HG03066 (cell line): ENCODE measurements around the gene EPO.

Experiments used
- ATAC-seq: cut with Tn5 transposase; IDR thresholded peaks from one replicate; pipeline ENCODE4 v1.9.1; 2021; ENCODE audit warnings: low read depth; ENCODE audit not compliant: unreplicated experiment

EPO gene

GRCh38 chr7:100720279-100720670, at the start of gene EPO:
Gene EPO, plus strand, starts transcription at chr7:100720468. Its CDS starts 513 bp downstream, at chr7:100720981.
- no peak for ATAC-seq

GRCh38 chr7:100671353-100672327, 48.6 kb upstream of the EPO start:
- ATAC-seq = no peak

GRCh38 chr7:100673302-100673941, 46.8 kb upstream of the EPO start, which contains the start of gene GNB2:
Gene GNB2, plus strand, starts transcription at chr7:100673740. Its CDS starts 2,526 bp downstream, at chr7:100676266.
- peak; percentile 65 for ATAC-seq

GRCh38 chr7:100673942-100674410, 46.3 kb upstream of the EPO start:
- no peak for ATAC-seq

GRCh38 chr7:100674411-100675104, 45.7 kb upstream of the EPO start:
- no peak for ATAC-seq

- no peak for ATAC-seq
Observed at GRCh38 chr7:100675105-100675451, 45.2 kb upstream of the EPO start.

- peak; percentile 41 for ATAC-seq
Observed at GRCh38 chr7:100675581-100676350, 44.5 kb upstream of the EPO start.

GRCh38 chr7:100676501-100677306, 43.6 kb upstream of the EPO start:
- ATAC-seq = no peak

GRCh38 chr7:100677308-100678267, 42.7 kb upstream of the EPO start:
- ATAC-seq = no peak

- ATAC-seq = no peak
Observed at GRCh38 chr7:100678291-100678984, 41.8 kb upstream of the EPO start.

GRCh38 chr7:100679129-100679926, 40.9 kb upstream of the EPO start:
- ATAC-seq = no peak

- ATAC-seq = no peak
Observed at GRCh38 chr7:100679927-100680575, 40.2 kb upstream of the EPO start.

GRCh38 chr7:100680576-100681271, 39.5 kb upstream of the EPO start:
- no peak for ATAC-seq

- no peak for ATAC-seq
Observed at GRCh38 chr7:100681491-100682227, 38.6 kb upstream of the EPO start.

GRCh38 chr7:100682228-100682741, 38.0 kb upstream of the EPO start:
- ATAC-seq = no peak
